ENCODE results near the gene GANAB. TPM values are rescaled to one million over a fixed set of nuclear protein-coding genes. Genes with fewer than 3 reads are reported as not detected.
"Not testable (repeated sequence)": the region's sequence is repeated elsewhere in the genome, so short reads cannot be mapped to it uniquely, and the experiment has no call there.

Gene GANAB
- total RNA-seq, result 91.4 TPM
- long read RNA-seq, transcript GANAB-202 (24 exons, 3,608 nt), result major isoform, 9 of 56 reads
- long read RNA-seq, partial matches to known transcripts, result 20 of 56 reads
- long read RNA-seq, other reads (novel, unspliced or antisense), result 23 of 56 reads

DNA sequence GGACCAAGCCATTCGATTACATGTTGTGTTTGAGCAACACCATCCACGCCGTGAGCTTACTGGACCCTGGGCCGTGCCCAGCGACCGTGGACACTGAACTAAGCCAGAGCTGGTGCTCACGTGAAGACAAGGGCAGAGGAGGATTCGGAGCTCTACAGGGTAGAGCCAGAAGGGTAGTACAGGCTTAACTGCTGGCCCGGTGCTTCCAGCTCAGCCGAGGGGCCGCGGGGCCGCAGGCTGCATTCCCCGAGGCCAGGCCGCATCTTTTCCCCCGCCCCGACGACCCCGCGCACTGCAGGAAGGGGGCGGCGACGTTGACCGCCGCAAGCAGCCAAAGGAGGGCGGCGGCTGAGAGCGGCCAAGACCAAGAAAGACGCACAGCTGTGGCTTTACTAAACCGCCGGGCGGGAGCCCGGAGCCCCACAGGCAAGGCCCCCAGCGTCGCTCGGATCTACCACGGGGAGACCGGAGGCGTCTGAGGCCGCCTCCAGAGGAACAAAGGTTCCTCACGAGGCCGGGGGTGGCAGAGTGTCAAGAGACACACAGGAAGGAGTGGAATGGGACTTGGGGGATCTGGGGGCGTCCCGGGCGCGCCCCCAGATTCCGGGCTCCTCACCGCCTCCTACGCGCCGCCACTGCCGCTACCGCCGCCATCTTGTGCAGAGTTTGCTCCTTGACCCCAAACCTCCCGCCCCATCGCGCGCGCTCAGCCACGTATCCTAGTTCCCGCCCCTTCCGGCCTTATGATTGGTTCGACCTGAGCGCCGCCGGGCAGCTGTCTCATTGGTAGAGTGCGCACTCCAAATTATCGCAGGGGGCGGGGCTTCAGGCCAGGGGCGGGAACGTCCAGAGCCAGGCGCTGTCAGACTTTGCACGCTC, at the start of gene GANAB:
GANAB (minus strand) TSS at position 668 of the 879 bp plus-strand sequence; CDS start at position 654, 14 bp downstream.
- intact Hi-C loops (cut with DNase I), result no loop called here
- DNase-seq (peak; percentile 100), ATAC-seq (ENCODE audit: poor library complexity) (peak; percentile 98)

- ATAC-seq (ENCODE audit: poor library complexity) (peak; percentile 83), DNase-seq (peak; percentile 86)
- intact Hi-C loops (cut with DNase I), result loop anchor here (10.0 kb wide), 1 partner anchor 300 kb away; no protein-coding TSS in a partner anchor
Observed at GRCh38 chr11:62694455-62695167, 48.2 kb upstream of the GANAB start.

- not testable (repeated sequence) for ATAC-seq (ENCODE audit: poor library complexity)
- intact Hi-C loops (cut with DNase I), result loop anchor here (10.0 kb wide), 1 partner anchor 299 kb away; no protein-coding TSS in a partner anchor
Observed at GRCh38 chr11:62693624-62694023, 47.2 kb upstream of the GANAB start.

DNA sequence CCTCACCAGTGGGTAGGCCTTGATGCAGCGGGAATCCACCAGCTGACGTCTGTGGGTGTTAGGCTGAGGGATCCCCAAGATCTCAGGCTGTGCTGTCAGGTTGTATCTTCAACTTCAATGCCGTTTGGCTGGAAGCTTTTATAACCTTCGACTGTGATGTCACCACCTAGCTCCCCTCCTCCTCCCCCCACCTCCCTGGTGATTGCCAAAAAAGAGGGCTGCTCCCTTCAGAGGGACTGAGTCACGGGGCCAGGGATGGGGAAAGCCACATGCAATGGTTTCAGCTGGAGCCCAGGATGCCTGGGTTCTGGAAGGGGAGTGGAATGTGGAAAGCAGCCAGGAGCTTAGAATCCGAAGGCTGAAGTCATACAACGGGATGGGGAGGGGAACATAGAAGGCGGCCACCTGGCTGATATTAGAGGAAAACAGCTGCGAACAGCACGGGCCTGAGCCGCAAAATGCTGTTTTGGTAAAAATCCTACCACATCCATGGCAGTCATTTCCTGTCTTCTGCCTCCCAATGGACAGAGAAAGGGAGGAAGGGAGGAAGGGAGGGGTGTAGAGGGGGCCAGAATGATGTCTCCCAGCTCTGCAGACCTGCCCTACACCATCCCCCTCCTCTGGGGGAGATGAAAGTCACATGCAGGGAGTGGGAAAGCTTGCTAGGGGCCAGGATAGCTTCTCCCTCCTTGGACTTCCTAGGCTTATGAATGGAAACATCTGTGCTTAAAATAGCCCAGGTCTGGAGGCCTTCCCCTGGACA, 43.2 kb upstream of the GANAB start, which contains the start of gene LRRN4CL:
LRRN4CL (minus strand) TSS at position 110 of the 763 bp plus-strand sequence. CDS start 1,022 bp downstream, outside the sequence.
- DNase-seq (peak; percentile 82), ATAC-seq (ENCODE audit: poor library complexity) (peak; percentile 88)
- intact Hi-C loops (cut with DNase I), result loop anchor here (10.0 kb wide), 1 partner anchor 295 kb away; no protein-coding TSS in a partner anchor

More at GRCh38 chr11:62693624-62694023, 47.2 kb upstream of the GANAB start:
- not testable (repeated sequence) for DNase-seq

DNA sequence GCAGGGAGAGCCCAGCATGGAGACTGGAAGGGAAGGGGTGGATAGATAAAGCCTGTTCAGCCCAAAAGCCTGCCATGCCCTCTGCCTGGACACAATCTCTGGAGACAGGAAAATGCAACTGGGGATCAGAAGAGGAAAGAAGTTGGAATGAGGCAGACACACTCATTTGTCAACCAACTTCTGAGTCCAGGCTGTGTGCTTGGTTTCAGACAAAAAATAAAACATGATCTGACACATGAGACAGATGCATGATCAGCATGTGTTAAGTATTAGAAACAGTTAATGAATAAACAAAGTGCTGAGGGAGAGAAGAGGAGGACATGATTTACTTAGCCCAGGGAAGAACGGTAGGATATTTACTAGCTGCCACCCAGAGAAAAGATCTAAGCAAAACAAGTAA, 42.1 kb upstream of the GANAB start:
- ATAC-seq (ENCODE audit: poor library complexity), result peak; percentile 6
- intact Hi-C loops (cut with DNase I), result no loop called here

DNA sequence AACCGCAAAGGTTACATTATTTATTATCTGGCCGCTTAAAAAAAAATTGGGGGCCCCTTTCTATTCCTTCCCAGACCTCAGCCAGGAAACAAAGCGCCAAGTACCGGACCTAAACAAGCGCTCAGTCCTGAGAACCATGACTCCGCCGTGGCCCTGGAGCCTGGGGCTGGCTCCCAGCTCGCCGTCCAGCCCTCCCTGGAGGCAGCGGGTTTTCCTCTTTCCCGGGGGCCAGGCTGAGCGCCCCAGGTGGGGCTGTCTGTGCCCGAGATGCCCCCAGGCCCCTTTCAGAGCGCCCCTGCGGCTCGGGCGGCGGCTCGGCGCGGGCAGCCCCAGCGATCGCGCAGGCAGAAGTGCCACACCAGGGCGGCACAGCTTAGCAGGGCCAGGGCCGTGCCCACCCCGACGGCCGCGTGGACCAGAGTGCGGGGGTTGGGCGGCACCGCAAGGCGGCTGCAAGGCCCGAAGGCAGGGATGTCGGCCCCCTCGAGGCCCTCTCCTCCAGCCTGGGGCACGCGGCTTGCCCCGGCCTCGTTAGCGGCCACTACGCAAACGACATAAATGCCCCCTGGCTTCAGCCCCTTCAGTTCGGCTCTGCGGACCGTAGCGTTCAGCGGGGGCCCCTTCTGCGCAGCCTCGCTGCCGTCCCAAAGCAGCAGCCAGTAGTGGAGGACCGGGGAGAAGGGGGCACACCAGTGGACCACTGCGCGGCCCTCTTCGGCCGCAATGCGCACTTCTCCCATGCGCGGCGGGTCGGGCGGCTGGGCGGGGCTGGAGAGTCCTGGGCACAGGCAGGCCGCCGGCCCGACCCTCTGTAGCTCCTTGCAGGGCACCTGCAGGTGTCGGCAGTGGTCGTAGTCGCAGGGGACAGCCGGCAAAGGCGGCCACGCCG, 41.3 kb upstream of the GANAB start:
- DNase-seq (peak; percentile 51), ATAC-seq (ENCODE audit: poor library complexity) (peak; percentile 40)
- intact Hi-C loops (cut with DNase I), result no loop called here

More for the DNA sequence above, 42.1 kb upstream of the GANAB start:
- DNase-seq, result no peak

- no peak for DNase-seq
- intact Hi-C loops (cut with DNase I), result no loop called here
- no peak for ATAC-seq (ENCODE audit: poor library complexity)
Observed at GRCh38 chr11:62682518-62682917, 36.1 kb upstream of the GANAB start.

DNA sequence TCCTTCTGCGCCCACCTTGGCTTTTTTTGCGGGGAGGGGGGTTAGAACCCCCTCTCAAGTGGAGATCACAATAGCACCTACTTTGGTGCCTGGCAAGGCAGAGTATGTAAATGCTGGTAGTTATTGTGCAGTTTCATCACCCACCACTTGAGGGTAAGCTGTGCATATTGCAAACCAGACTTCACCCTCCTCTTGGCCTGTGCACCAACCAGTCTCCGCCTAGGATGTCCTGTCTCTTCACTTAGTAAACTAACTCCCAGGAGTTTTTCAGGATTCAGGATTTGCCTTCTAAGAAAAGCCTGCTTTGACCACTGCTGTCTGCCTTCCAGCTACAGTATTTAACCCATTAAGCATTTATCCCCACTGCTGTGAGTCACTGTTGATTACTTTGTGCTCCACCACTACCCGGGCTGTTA, 34.4 kb upstream of the GANAB start:
- peak; percentile 64 for ATAC-seq (ENCODE audit: poor library complexity)
- intact Hi-C loops (cut with DNase I), result no loop called here

GRCh38 chr11:62678770-62679696, 32.6 kb upstream of the GANAB start, which contains the start of gene UBXN1:
Gene UBXN1, minus strand, starts transcription at chr11:62679073. Its CDS starts 150 bp downstream, at chr11:62678923.
- intact Hi-C loops (cut with DNase I), result no loop called here
- peak; percentile 91 for ATAC-seq (ENCODE audit: poor library complexity)
- DNase-seq, result peak; percentile 95

More for the DNA sequence above, 34.4 kb upstream of the GANAB start:
- DNase-seq, result peak; percentile 57

GRCh38 chr11:62678433-62678769, 32.0 kb upstream of the GANAB start:
- DNase-seq, result no peak
- intact Hi-C loops (cut with DNase I), result no loop called here
- no peak for ATAC-seq (ENCODE audit: poor library complexity)

GRCh38 chr11:62677714-62678113, 31.3 kb upstream of the GANAB start:
- ATAC-seq (ENCODE audit: poor library complexity) (no peak), DNase-seq (no peak)
- intact Hi-C loops (cut with DNase I), result no loop called here

DNA sequence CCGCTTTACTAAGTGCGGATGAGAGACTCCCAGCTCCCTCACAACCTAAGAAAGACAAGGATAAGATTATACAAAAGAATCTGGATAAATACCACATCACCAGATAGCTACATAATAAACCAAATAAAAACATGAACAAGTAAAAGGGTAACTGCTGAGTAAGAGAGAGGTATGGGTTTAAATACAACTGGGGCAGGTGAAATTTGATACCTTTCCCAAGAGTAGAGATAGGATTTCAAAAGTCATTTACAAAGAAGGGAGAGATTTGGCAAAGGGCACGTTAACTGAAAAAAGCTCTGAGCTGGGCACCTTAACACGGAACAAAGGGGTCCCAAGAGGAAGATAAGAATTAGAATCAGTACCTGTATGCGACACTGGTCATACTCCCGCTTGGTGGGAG, 30.7 kb upstream of the GANAB start:
- ATAC-seq (ENCODE audit: poor library complexity) (no peak), DNase-seq (no peak)
- intact Hi-C loops (cut with DNase I), result no loop called here

DNA sequence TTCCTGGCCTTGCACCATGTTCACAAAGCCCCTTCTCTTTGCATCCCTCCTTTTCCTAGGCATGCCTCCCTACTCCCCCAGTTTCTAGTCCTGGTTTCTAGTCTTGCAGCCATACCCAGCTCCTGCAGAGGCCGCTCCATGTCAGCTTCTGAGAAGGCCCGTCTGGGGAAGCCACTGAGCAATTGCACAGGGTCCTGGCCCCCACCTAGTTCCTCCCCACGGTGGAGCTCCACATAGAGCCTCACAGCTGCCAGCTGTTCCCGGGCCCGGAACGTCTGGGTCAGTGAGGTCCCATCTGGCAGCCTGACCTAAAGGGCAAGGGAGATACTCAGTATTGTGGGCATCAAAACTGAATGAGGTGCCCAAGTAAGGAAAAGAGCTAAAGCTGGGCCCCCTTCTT, 30.3 kb upstream of the GANAB start:
- DNase-seq, result no peak
- intact Hi-C loops (cut with DNase I), result no loop called here
- ATAC-seq (ENCODE audit: poor library complexity), result no peak

DNA sequence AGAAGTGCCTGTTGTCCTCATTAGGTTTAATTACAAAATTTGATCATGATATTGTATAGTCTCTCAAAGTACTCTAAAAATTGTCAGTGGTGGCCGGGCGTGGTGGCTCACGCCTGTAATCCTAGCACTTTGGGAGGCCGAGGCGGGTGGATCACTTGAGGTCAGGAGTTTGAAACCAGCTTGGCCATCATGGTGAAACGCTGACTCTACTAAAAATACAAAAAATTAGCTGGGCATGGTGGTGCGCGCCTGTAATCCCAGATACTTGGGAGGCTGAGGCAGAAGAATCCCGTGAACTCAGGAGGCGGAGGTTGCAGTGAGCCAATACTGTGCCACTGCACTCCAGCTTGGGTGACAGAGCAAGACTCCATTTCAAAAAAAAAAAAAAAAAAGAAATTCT, 29.0 kb upstream of the GANAB start:
- intact Hi-C loops (cut with DNase I); DNase-seq; ATAC-seq (ENCODE audit: poor library complexity): not testable (repeated sequence)

- no peak for DNase-seq
- intact Hi-C loops (cut with DNase I), result no loop called here
- no peak for ATAC-seq (ENCODE audit: poor library complexity)
Observed at GRCh38 chr11:62673196-62673525, 26.7 kb upstream of the GANAB start.

- peak; percentile 80 for DNase-seq
- intact Hi-C loops (cut with DNase I), result no loop called here
Observed at GRCh38 chr11:62671608-62672389, 25.4 kb upstream of the GANAB start, which contains the start of the genes LBHD1 and UQCC3. Gene LBHD1, minus strand, starts transcription at chr11:62672267. Its CDS starts 2,236 bp downstream, at chr11:62670031. Gene UQCC3, plus strand, starts transcription at chr11:62671673. Its CDS starts 73 bp downstream, at chr11:62671746.

More at GRCh38 chr11:62671608-62672389, 25.4 kb upstream of the GANAB start, which contains the start of the genes LBHD1 and UQCC3:
- ATAC-seq (ENCODE audit: poor library complexity), result peak; percentile 87

Data from Right ventricle myocardium superior (tissue), 1 donor.